HUES48 (cell line): ENCODE results near the gene AADACL2.
"Not testable (repeated sequence)": the region's sequence is repeated elsewhere in the genome, so short reads cannot be mapped to it uniquely, and the experiment has no call there.

Source experiments
- H3K27ac ChIP-seq: one replicate; pipeline ENCODE4 v1.7.0; 2013; ENCODE audit warnings: low read depth, low read length, inconsistent platforms
- H3K27me3 ChIP-seq: 2 replicates; pipeline ENCODE4 v1.6.1; 2013; ENCODE audit warnings: mild to moderate bottlenecking, low read length; ENCODE audit not compliant: control insufficient read depth, insufficient read depth
- H3K36me3 ChIP-seq: 2 replicates; pipeline ENCODE4 v1.6.1; 2013; ENCODE audit warnings: low read length; ENCODE audit not compliant: control insufficient read depth, insufficient read depth
- H3K4me1 ChIP-seq: 2 replicates; pipeline ENCODE4 v1.6.1; 2013; ENCODE audit warnings: mild to moderate bottlenecking, low read length; ENCODE audit not compliant: control insufficient read depth, insufficient read depth
- H3K4me3 ChIP-seq: 2 replicates; pipeline ENCODE4 v1.5.1; 2013; ENCODE audit warnings: mild to moderate bottlenecking, low read depth, low read length
- H3K9ac ChIP-seq: 2 replicates; pipeline ENCODE4 v1.6.1; 2013; ENCODE audit warnings: mild to moderate bottlenecking, low read depth, low read length, moderate library complexity
- H3K9me3 ChIP-seq: 2 replicates; pipeline ENCODE4 v1.6.1; 2013; ENCODE audit warnings: low read length; ENCODE audit not compliant: control insufficient read depth, insufficient read depth

Gene AADACL2

GRCh38 chr3:151724576-151725562 lies 8.9 kb upstream of the AADACL2 start:
- Histone ChIP-seq H3K9ac (no peak overlapping the region), H3K27ac (no peak overlapping the region), H3K9me3 (no peaks in the 10 kb centered on the region), H3K4me1 (no peaks in the 10 kb centered on the region), H3K27me3 (no peaks in the 10 kb centered on the region), H3K4me3 (no peak overlapping the region), H3K36me3 (no peaks in the 10 kb centered on the region)

GRCh38 chr3:151726016-151726415 lies 7.7 kb upstream of the AADACL2 start:
- Histone ChIP-seq H3K9me3 (no peaks in the 10 kb centered on the region), H3K9ac (no peak overlapping the region)

GRCh38 chr3:151732861-151733260 lies 866 bp upstream of the AADACL2 start:
- H3K4me1 ChIP-seq = no peaks in the 10 kb centered on the region

More at GRCh38 chr3:151726016-151726415, 7.7 kb upstream of the AADACL2 start:
- H3K4me3 ChIP-seq = no peak overlapping the region
- no peak overlapping the region for H3K27ac ChIP-seq
- no peaks in the 10 kb centered on the region for H3K4me1 ChIP-seq
- H3K36me3 ChIP-seq = no peaks in the 10 kb centered on the region
- H3K27me3 ChIP-seq = no peaks in the 10 kb centered on the region

GRCh38 chr3:151740581-151740980 lies 6.9 kb downstream of the AADACL2 start:
- Histone ChIP-seq H3K27me3 (no peaks in the 10 kb centered on the region), H3K27ac (no peak overlapping the region), H3K4me3 (no peak overlapping the region), H3K4me1 (peaks cover 9% of the 10 kb centered on the region), H3K9me3 (no peaks in the 10 kb centered on the region), H3K36me3 (no peaks in the 10 kb centered on the region), H3K9ac (no peak overlapping the region)

More at GRCh38 chr3:151732861-151733260, 866 bp upstream of the AADACL2 start:
- no peak overlapping the region for H3K27ac ChIP-seq
- no peak overlapping the region for H3K4me3 ChIP-seq
- H3K27me3 ChIP-seq = no peaks in the 10 kb centered on the region
- no peaks in the 10 kb centered on the region for H3K9me3 ChIP-seq
- no peaks in the 10 kb centered on the region for H3K36me3 ChIP-seq
- H3K9ac ChIP-seq = no peak overlapping the region

- no peaks in the 10 kb centered on the region for H3K27me3 ChIP-seq
- peaks cover 9% of the 10 kb centered on the region for H3K4me1 ChIP-seq
These were observed 10.1 kb downstream of the AADACL2 start for GRCh38 chr3:151743855-151744254.

GRCh38 chr3:151750181-151750580 lies 16.5 kb downstream of the AADACL2 start:
- no peak overlapping the region for H3K27ac ChIP-seq
- H3K36me3 ChIP-seq = no peaks in the 10 kb centered on the region
- no peaks in the 10 kb centered on the region for H3K4me1 ChIP-seq
- H3K9ac ChIP-seq = no peak overlapping the region
- no peaks in the 10 kb centered on the region for H3K9me3 ChIP-seq
- no peaks in the 10 kb centered on the region for H3K27me3 ChIP-seq
- H3K4me3 ChIP-seq = no peak overlapping the region

More at GRCh38 chr3:151743855-151744254, 10.1 kb downstream of the AADACL2 start:
- H3K36me3 ChIP-seq = no peaks in the 10 kb centered on the region
- H3K27ac ChIP-seq = no peak overlapping the region
- no peak overlapping the region for H3K9ac ChIP-seq
- no peaks in the 10 kb centered on the region for H3K9me3 ChIP-seq
- no peak overlapping the region for H3K4me3 ChIP-seq

- Histone ChIP-seq H3K9me3 (no peaks in the 10 kb centered on the region), H3K9ac (no peak overlapping the region), H3K27ac (no peak overlapping the region), H3K36me3 (no peaks in the 10 kb centered on the region), H3K4me3 (no peak overlapping the region), H3K27me3 (no peaks in the 10 kb centered on the region), H3K4me1 (no peaks in the 10 kb centered on the region)
These were observed 17.0 kb downstream of the AADACL2 start for GRCh38 chr3:151750678-151751077.

- H3K4me1 ChIP-seq = no peaks in the 10 kb centered on the region
- H3K36me3 ChIP-seq = no peaks in the 10 kb centered on the region
- no peak overlapping the region for H3K9ac ChIP-seq
- no peaks in the 10 kb centered on the region for H3K27me3 ChIP-seq
- H3K9me3 ChIP-seq = no peaks in the 10 kb centered on the region
- H3K4me3 ChIP-seq = no peak overlapping the region
- no peak overlapping the region for H3K27ac ChIP-seq
These were observed 17.4 kb downstream of the AADACL2 start for GRCh38 chr3:151751161-151751560.

GRCh38 chr3:151753846-151754245 lies 20.1 kb downstream of the AADACL2 start:
- Histone ChIP-seq H3K27ac (no peak overlapping the region), H3K36me3 (no peaks in the 10 kb centered on the region), H3K4me3 (no peak overlapping the region)

GRCh38 chr3:151761581-151761980 lies 27.9 kb downstream of the AADACL2 start:
- Histone ChIP-seq H3K36me3 (no peaks in the 10 kb centered on the region), H3K4me3 (no peak overlapping the region), H3K9ac (no peak overlapping the region), H3K4me1 (no peaks in the 10 kb centered on the region), H3K27me3 (no peaks in the 10 kb centered on the region), H3K9me3 (no peaks in the 10 kb centered on the region), H3K27ac (no peak overlapping the region)

More at GRCh38 chr3:151753846-151754245, 20.1 kb downstream of the AADACL2 start:
- no peaks in the 10 kb centered on the region for H3K9me3 ChIP-seq
- H3K27me3 ChIP-seq = no peaks in the 10 kb centered on the region
- H3K4me1 ChIP-seq = no peaks in the 10 kb centered on the region
- no peak overlapping the region for H3K9ac ChIP-seq

GRCh38 chr3:151764699-151765098 lies 31.0 kb downstream of the AADACL2 start:
- H3K4me1 ChIP-seq, H3K4me3 ChIP-seq, H3K36me3 ChIP-seq, H3K27ac ChIP-seq, H3K9me3 ChIP-seq, H3K9ac ChIP-seq, H3K27me3 ChIP-seq: not testable (repeated sequence)
